ENCODE data around the gene PIM3. TPM values are rescaled to one million over a fixed set of nuclear protein-coding genes. Genes with fewer than 3 reads are reported as not detected.

PIM3 gene
- polyA plus RNA-seq, 1 donor, result 19.8 TPM

DNA sequence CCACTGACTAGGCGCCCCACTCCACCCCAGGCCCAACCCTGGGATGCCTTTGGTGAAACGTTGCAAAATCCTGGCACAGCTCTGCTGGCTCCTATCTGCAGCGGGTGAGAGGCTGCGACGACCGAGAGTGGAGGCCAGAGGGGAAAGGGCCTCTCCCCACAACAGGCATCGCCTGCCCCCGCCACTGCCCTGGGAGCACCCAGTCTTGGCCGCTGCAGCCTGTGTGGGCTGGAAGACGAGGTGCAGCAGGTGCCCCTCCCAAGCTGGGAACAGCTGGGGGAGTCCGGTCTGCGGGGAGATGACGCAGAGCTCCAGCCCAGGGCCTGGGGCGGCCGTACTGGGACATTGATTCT, 4.2 kb upstream of the PIM3 start:
- DNase-seq, result no peak

GRCh38 chr22:49956914-49957825, 3.4 kb upstream of the PIM3 start:
- no peak for DNase-seq

DNA sequence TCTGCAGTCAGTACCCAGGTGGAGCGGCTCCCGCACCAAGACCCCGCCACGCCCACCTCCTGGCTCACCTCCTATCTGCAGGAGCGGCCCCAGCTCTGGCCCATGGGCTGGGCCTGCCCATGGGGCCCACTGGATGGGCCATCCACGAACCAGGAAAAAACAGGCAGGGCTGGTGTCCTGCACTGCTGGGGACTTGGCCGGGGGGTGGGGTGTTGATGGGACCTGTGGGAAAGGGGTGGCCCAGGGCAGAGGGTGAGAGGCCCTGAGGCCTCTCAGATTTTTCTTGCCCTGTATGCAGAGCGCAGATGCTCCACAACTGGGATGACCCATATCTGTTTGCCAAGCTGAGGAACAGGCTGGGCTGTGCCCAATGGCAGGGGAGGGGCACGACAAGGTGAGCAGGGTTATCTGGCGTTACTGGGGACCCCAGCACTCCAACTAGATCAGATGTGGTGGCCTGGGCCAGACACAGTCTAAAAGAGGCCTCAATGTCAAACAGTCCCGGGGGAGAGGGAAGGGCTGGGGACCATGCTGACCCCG, 2.7 kb upstream of the PIM3 start:
- DNase-seq, result no peak

- no peak for DNase-seq
Measured at GRCh38 chr22:49958366-49958921, 2.1 kb upstream of the PIM3 start.

GRCh38 chr22:49958931-49959781, 1.4 kb upstream of the PIM3 start:
- DNase-seq, result no peak

- DNase-seq, result no peak
Measured at GRCh38 chr22:49959782-49960158, 802 bp upstream of the PIM3 start.

DNA sequence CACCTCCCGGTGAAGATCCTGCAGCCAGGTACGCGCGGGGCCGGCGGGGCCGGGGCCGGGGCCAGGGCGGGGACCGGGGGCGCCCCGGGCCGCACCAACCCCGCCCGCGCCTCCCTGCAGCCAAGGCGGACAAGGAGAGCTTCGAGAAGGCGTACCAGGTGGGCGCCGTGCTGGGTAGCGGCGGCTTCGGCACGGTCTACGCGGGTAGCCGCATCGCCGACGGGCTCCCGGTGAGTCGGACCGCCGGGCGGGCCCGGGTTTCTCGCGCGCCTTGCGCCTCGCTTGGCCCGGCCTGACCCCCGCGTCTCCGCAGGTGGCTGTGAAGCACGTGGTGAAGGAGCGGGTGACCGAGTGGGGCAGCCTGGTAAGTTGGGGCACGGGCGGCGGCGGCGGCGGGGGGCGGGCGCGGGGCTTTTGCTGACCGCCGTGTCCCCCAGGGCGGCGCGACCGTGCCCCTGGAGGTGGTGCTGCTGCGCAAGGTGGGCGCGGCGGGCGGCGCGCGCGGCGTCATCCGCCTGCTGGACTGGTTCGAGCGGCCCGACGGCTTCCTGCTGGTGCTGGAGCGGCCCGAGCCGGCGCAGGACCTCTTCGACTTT, 531 bp downstream of the PIM3 start:
- no peak for DNase-seq

DNA sequence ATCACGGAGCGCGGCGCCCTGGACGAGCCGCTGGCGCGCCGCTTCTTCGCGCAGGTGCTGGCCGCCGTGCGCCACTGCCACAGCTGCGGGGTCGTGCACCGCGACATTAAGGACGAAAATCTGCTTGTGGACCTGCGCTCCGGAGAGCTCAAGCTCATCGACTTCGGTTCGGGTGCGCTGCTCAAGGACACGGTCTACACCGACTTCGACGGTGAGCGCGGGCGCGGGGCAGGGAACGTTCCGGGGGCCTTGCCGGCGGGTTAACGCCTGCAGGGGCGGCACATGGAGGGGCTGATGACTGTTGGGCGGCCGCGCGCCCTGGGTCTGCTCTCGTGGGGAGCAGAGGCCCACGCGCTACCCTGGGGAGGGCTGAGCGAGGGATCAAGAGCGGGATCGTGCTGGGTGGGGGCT, 1.0 kb downstream of the PIM3 start:
- no peak for DNase-seq

- DNase-seq, result peak; percentile 79
Measured at GRCh38 chr22:49962012-49962750, 1.6 kb downstream of the PIM3 start.

GRCh38 chr22:49962751-49963646, 2.4 kb downstream of the PIM3 start:
- DNase-seq, result no peak

DNA sequence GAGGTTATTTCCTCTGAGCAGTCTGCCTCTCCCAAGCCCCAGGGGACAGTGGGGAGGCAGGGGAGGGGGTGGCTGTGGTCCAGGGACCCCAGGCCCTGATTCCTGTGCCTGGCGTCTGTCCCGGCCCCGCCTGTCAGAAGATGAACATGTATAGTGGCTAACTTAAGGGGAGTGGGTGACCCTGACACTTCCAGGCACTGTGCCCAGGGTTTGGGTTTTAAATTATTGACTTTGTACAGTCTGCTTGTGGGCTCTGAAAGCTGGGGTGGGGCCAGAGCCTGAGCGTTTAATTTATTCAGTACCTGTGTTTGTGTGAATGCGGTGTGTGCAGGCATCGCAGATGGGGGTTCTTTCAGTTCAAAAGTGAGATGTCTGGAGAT, 3.1 kb downstream of the PIM3 start:
- DNase-seq, result no peak

DNA sequence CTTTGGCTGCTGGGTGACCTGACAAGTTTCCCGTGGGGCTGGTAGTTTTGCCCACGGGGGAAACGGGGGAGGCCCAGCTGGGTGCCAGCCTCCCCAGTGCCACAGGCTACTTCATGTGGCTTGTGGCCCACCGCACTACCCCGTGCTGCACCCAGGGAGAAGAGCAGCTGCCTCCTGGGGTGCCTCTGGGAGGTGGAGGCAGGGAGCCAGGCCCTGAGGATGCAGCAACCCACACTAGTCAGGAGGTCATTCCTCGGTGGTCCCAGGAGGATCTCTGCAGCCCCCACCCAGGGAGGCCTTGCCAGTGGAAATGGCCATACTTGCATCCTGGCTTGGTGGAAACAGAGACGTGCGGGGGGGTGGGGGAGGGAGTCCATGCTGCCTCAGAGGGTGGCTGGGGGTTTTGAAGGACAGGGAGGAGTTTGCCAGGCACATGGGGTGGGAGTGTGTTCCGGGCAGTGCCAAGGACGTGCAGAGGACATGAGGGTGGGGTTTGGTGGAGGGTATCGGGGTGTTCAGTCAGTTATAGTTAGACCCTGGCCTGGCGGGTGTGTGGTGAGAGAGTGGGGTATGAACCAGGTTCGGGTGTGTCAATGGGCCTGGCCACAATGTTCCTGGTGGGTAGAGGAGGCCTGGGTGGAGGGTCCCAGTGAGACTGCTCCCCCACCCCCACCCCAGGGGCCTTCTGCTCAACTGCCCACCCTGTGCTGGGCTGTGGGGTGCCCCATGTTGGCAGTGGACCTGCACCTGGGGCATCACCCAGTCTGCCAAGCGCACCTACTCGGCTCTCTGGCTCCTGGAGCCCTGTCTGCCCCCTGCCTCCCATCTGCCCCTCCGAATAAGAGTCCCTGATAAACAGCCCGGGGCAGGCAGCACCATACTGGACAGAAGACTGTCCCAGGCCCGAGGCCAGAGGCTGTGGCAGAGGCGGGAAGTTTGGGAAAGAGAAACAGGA, 3.8 kb downstream of the PIM3 start:
- DNase-seq, result no peak

GRCh38 chr22:49965091-49966040, 4.8 kb downstream of the PIM3 start:
- DNase-seq, result no peak

GRCh38 chr22:49966041-49966773, 5.6 kb downstream of the PIM3 start:
- DNase-seq, result no peak

- DNase-seq, result no peak
Measured at GRCh38 chr22:49966774-49967705, 6.5 kb downstream of the PIM3 start.

DNA sequence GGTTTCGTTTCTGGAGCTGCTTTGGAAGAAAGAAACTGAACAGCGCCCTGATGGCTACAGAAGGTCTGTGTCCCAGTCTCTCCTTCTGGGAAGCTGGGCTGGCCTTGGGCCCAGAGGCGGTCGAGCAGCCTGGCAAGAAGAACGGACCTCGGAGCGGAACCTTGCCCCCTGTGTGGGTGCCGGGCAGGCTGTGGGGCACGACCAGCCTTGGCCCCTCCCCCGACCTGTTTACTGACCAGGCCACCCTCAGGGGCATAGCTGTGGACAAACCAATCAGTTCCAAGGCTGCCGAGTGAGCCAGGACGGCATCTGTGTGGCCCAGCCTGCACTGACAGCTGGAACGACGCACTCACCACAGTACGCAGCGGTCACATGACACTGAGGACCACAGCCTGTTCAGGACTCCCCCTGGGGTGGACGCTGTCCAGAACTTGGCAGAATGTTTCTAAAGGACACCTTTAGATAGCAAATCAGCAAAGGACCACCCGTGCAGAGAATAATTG, 7.2 kb downstream of the PIM3 start:
- DNase-seq, result no peak

Measured in hindlimb muscle (tissue), 1 donor.